ENCODE measurements around the gene CBY2.
A peak's percentile ranks its signal among the peaks of the same experiment; 100 is the strongest.

CBY2 gene

DNA sequence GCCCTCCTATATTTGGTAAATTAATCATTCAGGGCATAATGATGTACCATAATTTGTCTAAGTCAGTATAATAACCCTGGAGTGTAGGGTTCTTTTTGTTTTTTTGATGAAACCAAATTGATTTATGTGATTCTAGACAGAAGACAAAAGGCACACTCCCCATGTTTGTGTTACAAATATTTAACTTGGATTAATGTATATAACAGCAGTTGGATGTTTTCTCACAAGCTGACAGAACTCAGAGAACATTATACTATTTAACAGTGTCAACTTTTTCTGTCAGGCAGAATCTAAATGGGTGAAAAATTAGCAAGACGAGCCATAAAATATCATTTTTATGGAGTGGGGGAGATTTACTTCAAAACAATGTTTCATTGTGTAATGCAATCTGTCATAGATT is 15.2 kb downstream of the CBY2 start:
- no peak overlapping the region for H3K27ac ChIP-seq (ENCODE audit: low read depth, low read length)
- no peak for TF ChIP-seq EZH2phosphoT487 (IDR thresholded peaks at IDR 0.05; ENCODE audit: borderline replicate concordance, low read length)
- TF ChIP-seq, protein P1, sequence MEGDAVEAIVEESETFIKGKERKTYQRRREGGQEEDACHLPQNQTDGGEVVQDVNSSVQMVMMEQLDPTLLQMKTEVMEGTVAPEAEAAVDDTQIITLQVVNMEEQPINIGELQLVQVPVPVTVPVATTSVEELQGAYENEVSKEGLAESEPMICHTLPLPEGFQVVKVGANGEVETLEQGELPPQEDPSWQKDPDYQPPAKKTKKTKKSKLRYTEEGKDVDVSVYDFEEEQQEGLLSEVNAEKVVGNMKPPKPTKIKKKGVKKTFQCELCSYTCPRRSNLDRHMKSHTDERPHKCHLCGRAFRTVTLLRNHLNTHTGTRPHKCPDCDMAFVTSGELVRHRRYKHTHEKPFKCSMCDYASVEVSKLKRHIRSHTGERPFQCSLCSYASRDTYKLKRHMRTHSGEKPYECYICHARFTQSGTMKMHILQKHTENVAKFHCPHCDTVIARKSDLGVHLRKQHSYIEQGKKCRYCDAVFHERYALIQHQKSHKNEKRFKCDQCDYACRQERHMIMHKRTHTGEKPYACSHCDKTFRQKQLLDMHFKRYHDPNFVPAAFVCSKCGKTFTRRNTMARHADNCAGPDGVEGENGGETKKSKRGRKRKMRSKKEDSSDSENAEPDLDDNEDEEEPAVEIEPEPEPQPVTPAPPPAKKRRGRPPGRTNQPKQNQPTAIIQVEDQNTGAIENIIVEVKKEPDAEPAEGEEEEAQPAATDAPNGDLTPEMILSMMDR (IDR thresholded peaks at IDR 0.05; ENCODE audit: low read depth, low read length, poor library complexity, severe bottlenecking), result no peak
- H3K79me2 ChIP-seq (ENCODE audit: control insufficient read depth, low read length), result no peaks in the 10 kb centered on the region
- H3K27me3 ChIP-seq (ENCODE audit: control insufficient read depth, low read length), result peaks cover 7% of the 10 kb centered on the region; the same call in 1 of the 2 replicates
- no peaks in the 10 kb centered on the region for H3F3A ChIP-seq (ENCODE audit: control insufficient read depth, insufficient read depth)
- H3K9me2 ChIP-seq (replicated peaks; ENCODE audit: control insufficient read depth, low read length), result no peaks in the 10 kb centered on the region
- no peak overlapping the region for H3K4me3 ChIP-seq (ENCODE audit: low read length)
- H3K4me1 ChIP-seq (ENCODE audit: control insufficient read depth, low read length), result no peaks in the 10 kb centered on the region
- H3K4me2 ChIP-seq (ENCODE audit: low read length), result no peak overlapping the region
- H3K9me3 ChIP-seq (ENCODE audit: control insufficient read depth, insufficient read depth, low read length), result no peaks in the 10 kb centered on the region
- no peaks in the 10 kb centered on the region for H3K36me3 ChIP-seq (ENCODE audit: control insufficient read depth, low read length)
- no peaks in the 10 kb centered on the region for H4K20me1 ChIP-seq (ENCODE audit: control insufficient read depth, insufficient read depth, low read depth, low read length)

DNA sequence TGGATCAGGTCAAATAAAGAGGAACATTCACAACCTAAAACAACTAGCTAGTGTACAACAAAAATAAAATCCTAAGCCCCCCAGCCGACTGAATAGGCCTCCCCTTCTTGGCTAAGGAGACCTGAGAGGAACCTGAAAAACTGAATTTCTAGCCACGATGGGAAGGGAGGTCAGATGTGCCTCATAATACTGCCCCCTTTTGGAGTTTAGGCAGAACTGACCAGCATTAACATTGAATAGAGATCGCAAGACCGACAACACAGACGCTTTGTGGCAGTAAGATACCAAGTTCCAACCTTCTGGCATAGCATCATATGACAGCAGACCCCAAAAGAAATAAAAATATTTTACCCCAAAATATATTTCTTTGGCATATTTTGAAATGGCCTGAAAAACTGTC is 15.9 kb downstream of the CBY2 start:
- no peaks in the 10 kb centered on the region for H3K9me3 ChIP-seq (ENCODE audit: control insufficient read depth, insufficient read depth, low read length)

DNA sequence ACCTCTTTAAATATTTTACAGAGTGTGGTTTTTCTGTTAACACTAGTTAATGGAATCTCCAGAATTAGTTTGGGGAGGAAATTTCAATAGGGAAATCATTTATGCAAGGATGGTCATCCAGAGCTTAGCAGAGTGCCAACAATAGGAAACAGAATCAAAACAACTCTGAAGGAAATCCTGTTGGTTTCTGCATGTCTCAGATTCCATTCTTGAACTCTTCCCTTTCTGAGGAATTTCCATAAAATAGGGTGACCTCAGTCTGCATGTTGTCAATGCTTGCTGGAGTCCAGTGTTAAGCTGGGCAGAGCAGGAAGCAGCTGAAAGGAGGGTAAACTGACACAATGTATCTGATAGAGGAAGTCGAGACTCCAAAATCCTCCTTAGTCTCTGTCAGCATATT is 16.9 kb downstream of the CBY2 start:
- H3K27ac ChIP-seq (ENCODE audit: low read depth, low read length), result no peak overlapping the region
- H3K27me3 ChIP-seq (ENCODE audit: control insufficient read depth, low read length), result peaks cover 7% of the 10 kb centered on the region; the same call in 1 of the 2 replicates
- H4K20me1 ChIP-seq (ENCODE audit: control insufficient read depth, insufficient read depth, low read depth, low read length), result no peaks in the 10 kb centered on the region
- H3K9me3 ChIP-seq (ENCODE audit: control insufficient read depth, insufficient read depth, low read length), result no peaks in the 10 kb centered on the region
- TF ChIP-seq, protein P1 (IDR thresholded peaks at IDR 0.05; ENCODE audit: low read depth, low read length, poor library complexity, severe bottlenecking), result no peak
- no peak for TF ChIP-seq EZH2phosphoT487 (IDR thresholded peaks at IDR 0.05; ENCODE audit: borderline replicate concordance, low read length)
- H3K9me2 ChIP-seq (replicated peaks; ENCODE audit: control insufficient read depth, low read length), result no peaks in the 10 kb centered on the region
- no peaks in the 10 kb centered on the region for H3K79me2 ChIP-seq (ENCODE audit: control insufficient read depth, low read length)
- H3K4me2 ChIP-seq (ENCODE audit: low read length), result no peak overlapping the region
- no peaks in the 10 kb centered on the region for H3F3A ChIP-seq (ENCODE audit: control insufficient read depth, insufficient read depth)
- no peaks in the 10 kb centered on the region for H3K36me3 ChIP-seq (ENCODE audit: control insufficient read depth, low read length)
- H3K4me3 ChIP-seq (ENCODE audit: low read length), result no peak overlapping the region
- no peaks in the 10 kb centered on the region for H3K4me1 ChIP-seq (ENCODE audit: control insufficient read depth, low read length)

More for the DNA sequence above, 15.9 kb downstream of the CBY2 start:
- Histone ChIP-seq H3K4me3 (ENCODE audit: low read length) (no peak overlapping the region), H3K4me2 (ENCODE audit: low read length) (no peak overlapping the region), H3K36me3 (ENCODE audit: control insufficient read depth, low read length) (no peaks in the 10 kb centered on the region), H3K27me3 (ENCODE audit: control insufficient read depth, low read length) (peaks cover 7% of the 10 kb centered on the region; the same call in 1 of the 2 replicates), H3K27ac (ENCODE audit: low read depth, low read length) (no peak overlapping the region), H3K79me2 (ENCODE audit: control insufficient read depth, low read length) (no peaks in the 10 kb centered on the region), H3F3A (ENCODE audit: control insufficient read depth, insufficient read depth) (no peaks in the 10 kb centered on the region), H3K9me2 (replicated peaks; ENCODE audit: control insufficient read depth, low read length) (no peaks in the 10 kb centered on the region), H4K20me1 (ENCODE audit: control insufficient read depth, insufficient read depth, low read depth, low read length) (no peaks in the 10 kb centered on the region), H3K4me1 (ENCODE audit: control insufficient read depth, low read length) (no peaks in the 10 kb centered on the region)
- TF ChIP-seq, protein P1 (IDR thresholded peaks at IDR 0.05; ENCODE audit: low read depth, low read length, poor library complexity, severe bottlenecking), result peak; percentile 60
- TF ChIP-seq EZH2phosphoT487 (IDR thresholded peaks at IDR 0.05; ENCODE audit: borderline replicate concordance, low read length), result no peak

Data from DOHH2 (cell line).